Measurements from ENCODE around the gene PPP1R9A.
A peak's percentile ranks its signal among the peaks of the same experiment; 100 is the strongest.

PPP1R9A gene

DNA sequence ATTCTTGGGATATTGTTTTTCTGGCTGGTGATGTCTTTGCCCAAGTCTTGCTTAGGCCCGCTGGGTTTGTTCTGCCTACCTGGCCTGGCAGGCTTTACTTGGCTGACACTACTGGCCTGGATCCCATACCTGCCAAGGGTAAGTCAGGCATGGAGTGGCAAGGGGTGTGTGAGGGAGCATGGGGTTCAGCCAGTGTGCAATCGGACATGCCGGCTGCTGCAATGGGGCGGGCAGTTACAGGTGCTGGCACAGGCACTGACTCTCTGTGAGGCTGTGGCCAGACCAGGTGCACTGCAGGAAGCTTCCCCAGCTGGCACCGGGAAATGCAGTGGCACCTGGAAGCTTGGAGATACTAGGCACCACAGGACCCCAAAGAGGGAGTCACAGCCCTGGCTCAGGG, 248.6 kb downstream of the PPP1R9A start:
- H3K4me3 ChIP-seq (ENCODE audit: low read depth, low read length), result no peak overlapping the region
- DNase-seq (ENCODE audit: low read depth), result no peak
- TF ChIP-seq, protein P1, sequence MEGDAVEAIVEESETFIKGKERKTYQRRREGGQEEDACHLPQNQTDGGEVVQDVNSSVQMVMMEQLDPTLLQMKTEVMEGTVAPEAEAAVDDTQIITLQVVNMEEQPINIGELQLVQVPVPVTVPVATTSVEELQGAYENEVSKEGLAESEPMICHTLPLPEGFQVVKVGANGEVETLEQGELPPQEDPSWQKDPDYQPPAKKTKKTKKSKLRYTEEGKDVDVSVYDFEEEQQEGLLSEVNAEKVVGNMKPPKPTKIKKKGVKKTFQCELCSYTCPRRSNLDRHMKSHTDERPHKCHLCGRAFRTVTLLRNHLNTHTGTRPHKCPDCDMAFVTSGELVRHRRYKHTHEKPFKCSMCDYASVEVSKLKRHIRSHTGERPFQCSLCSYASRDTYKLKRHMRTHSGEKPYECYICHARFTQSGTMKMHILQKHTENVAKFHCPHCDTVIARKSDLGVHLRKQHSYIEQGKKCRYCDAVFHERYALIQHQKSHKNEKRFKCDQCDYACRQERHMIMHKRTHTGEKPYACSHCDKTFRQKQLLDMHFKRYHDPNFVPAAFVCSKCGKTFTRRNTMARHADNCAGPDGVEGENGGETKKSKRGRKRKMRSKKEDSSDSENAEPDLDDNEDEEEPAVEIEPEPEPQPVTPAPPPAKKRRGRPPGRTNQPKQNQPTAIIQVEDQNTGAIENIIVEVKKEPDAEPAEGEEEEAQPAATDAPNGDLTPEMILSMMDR (IDR thresholded peaks at IDR 0.05; ENCODE audit: insufficient read depth, low read depth, low read length, missing control alignments), result no peak

GRCh38 chr7:95157381-95157780, 250.0 kb downstream of the PPP1R9A start:
- H3K4me3 ChIP-seq (ENCODE audit: low read depth, low read length), result no peak overlapping the region
- TF ChIP-seq, protein P1 (IDR thresholded peaks at IDR 0.05; ENCODE audit: insufficient read depth, low read depth, low read length, missing control alignments), result no peak
- DNase-seq (ENCODE audit: low read depth), result no peak

DNA sequence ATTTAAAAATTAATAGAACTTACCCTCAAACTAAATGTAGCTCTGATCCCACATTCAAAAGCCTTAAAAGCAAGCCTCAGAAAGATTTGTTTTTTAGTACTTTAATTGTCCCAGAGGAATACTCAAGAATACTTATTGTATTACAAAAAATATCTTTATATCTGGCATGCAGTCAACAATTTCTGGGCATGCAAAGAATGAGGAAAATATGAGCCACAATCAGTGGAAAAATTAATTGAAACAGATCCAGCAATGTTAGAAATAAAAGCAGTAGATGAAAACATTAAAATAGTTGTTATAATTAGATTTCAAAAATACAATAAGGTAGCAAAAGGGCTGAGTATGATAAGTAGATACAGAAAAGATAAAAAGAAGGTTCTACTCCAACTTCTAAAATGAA, 262.3 kb downstream of the PPP1R9A start:
- no peak overlapping the region for H3K4me3 ChIP-seq (ENCODE audit: low read depth, low read length)
- TF ChIP-seq, protein P1 (IDR thresholded peaks at IDR 0.05; ENCODE audit: insufficient read depth, low read depth, low read length, missing control alignments), result no peak
- DNase-seq (ENCODE audit: low read depth), result no peak

DNA sequence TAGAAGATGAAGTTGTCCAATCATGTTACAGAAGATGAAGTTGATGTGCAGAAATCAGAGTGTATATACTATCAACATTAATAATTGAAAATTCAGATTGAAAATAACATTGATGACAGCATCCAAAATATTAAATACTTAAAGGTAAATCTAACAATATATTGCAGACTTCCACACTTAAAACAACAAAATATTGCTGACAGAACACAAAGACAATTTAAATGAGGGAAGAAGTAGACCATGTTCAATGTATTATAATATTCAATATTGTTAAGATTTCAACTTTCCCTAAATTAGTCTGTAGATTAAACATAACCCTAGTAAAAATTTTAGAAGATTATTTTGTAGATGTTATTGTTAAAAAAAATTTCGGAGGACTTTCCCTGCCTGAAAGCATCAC, 265.0 kb downstream of the PPP1R9A start:
- TF ChIP-seq, protein P1 (IDR thresholded peaks at IDR 0.05; ENCODE audit: insufficient read depth, low read depth, low read length, missing control alignments), result no peak
- DNase-seq (ENCODE audit: low read depth), result no peak
- H3K4me3 ChIP-seq (ENCODE audit: low read depth, low read length), result no peak overlapping the region

- TF ChIP-seq, protein P1 (IDR thresholded peaks at IDR 0.05; ENCODE audit: insufficient read depth, low read depth, low read length, missing control alignments), result peak; percentile 32
- no peak overlapping the region for H3K4me3 ChIP-seq (ENCODE audit: low read depth, low read length)
- DNase-seq (ENCODE audit: low read depth), result peak; percentile 38
Measured at GRCh38 chr7:95190515-95190914, 283.1 kb downstream of the PPP1R9A start.

- TF ChIP-seq, protein P1 (IDR thresholded peaks at IDR 0.05; ENCODE audit: insufficient read depth, low read depth, low read length, missing control alignments), result no peak
- DNase-seq (ENCODE audit: low read depth), result no peak
- no peak overlapping the region for H3K4me3 ChIP-seq (ENCODE audit: low read depth, low read length)
Measured at GRCh38 chr7:95191795-95192194, 284.4 kb downstream of the PPP1R9A start.

DNA sequence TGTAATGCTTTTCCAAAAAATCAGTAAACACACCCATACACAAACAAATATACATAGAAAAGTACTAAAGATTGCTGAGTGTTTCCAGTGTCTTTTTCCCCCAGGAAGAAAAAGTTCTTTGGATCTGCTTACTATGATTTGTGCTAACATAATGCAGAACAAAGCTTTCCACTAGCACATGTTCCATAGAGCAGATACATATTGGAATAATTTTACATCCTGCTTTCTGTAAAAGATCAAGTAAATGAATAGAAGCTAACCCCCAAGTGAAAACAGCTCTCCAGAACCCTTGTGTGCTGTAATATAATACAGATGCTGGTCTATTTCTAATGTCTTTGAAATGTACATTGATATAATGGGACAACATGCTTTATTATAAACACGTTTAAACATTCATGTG, 291.5 kb downstream of the PPP1R9A start:
- TF ChIP-seq, protein P1 (IDR thresholded peaks at IDR 0.05; ENCODE audit: insufficient read depth, low read depth, low read length, missing control alignments), result no peak
- DNase-seq (ENCODE audit: low read depth), result no peak
- no peak overlapping the region for H3K4me3 ChIP-seq (ENCODE audit: low read depth, low read length)

Measured in GM12865 (cell line).